T-helper 1 cell treated with Interleukin-12 subunit alpha and Interleukin-12 subunit beta and Interleukin-4 antibody, amounts not matched to agents 30 ng/mL and 1 ng/mL, for 36 hours (primary cell): ENCODE measurements around the gene MEGF6. TPM values are rescaled to one million over a fixed set of nuclear protein-coding genes. Genes with fewer than 3 reads are reported as not detected.

Source experiments
- intact Hi-C: fragments of 100-400 bp; cut with micrococcal nuclease; formaldehyde crosslinking; loops from one replicate; pipeline ENCODE4 v1.15.1; 2024
- total RNA-seq: library from RNA; stranded (reverse); gene quantifications from 2 replicates; pipeline ENCODE4 v1.2.3, GENCODE V29; 2022

The MEGF6 gene
- total RNA-seq, 1 donor from 2014 or later = 9.6 TPM

GRCh38 chr1:3543076-3544039, 68.0 kb downstream of the MEGF6 start:
- intact Hi-C loops = no loop called here

GRCh38 chr1:3542676-3543075, 68.6 kb downstream of the MEGF6 start:
- intact Hi-C loops = no loop called here

DNA sequence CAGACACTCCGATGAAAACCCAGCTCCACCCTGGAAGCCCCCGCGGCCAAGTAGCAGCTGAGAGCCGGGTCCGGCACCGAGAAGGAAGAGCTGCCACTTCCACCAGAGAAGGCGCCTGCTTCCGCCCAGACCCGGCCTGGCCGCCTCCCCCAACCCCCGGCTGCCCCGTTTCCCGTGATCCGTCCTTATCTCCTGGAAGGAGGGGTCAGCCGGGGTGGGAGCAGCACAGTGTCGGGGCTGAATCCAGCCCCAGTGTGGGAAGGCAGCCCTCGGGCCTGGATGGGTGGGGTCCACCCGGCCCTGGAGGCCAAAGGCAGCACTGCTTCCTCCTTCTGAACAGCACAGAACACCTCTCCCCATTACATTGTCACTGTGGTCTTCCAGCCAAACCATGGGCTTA, 69.4 kb downstream of the MEGF6 start:
- intact Hi-C loops = no loop called here

- intact Hi-C loops = no loop called here
These were observed 69.8 kb downstream of the MEGF6 start for GRCh38 chr1:3541465-3541864.

DNA sequence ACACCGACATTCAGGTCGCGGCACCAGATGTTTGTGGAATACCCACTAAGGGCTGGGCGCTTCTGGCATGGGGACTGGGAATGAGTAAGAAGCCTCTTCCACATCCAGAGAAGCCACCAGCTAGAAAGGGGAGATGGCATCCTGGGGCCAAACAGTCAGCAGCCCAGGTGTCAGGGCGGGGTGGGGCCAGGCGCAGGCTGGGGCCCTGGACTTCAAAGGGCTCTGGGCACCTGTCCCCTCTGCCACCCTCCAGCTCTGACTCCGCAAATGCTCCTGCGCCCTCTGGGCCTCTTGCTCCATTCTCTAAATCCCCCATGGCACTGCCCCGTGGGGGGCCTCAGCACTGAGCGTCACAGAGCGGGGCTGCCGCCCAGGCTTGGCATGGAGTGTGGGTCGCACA, 70.4 kb downstream of the MEGF6 start:
- intact Hi-C loops = no loop called here

- intact Hi-C loops = loop anchor here (10.0 kb wide), 1 partner anchor 895 kb away; no protein-coding TSS in a partner anchor
These were observed 71.4 kb downstream of the MEGF6 start for GRCh38 chr1:3539707-3540425.

GRCh38 chr1:3537359-3537758, 73.9 kb downstream of the MEGF6 start:
- intact Hi-C loops = loop anchor here (10.0 kb wide), 1 partner anchor 893 kb away; no protein-coding TSS in a partner anchor

DNA sequence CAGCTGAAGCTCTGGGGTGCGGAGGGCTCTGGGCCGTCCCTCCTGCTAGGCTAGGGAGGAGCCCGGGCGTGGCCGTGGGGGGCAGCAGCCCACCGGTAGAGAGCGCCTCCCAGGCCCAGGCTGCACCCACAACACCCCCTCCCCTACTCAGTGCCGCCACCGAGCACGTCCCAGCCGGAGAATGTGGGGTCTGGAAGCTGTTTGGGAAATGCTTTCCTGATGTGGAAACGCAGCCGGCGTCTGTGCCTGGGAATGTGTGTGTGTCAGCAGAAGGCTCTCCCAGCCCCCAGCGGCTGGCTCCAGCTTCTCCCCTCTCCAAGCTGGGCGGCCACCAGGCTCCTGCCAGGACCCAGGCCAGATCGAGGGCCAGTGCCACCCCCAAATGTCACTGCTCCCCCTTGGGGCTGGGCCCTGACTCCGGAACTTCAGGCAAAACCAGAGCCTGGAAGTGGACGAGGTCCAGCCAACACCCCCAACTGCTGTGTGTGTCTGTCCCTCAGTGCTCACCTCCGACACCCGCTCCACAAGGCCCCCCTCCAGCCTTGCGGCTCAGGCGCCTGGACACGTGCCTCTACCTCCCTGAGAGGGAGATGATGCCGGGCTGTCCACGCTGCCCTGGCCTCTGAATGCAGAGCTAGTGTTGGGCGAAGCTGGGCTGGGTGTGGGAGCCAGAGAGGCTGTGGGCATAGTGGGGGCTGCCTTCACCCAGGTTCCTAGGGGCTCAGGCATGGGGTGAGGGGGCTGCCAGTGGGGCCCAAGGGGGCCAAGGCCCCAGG, 74.7 kb downstream of the MEGF6 start:
- intact Hi-C loops = loop anchor here (10.0 kb wide), 1 partner anchor 892 kb away; no protein-coding TSS in a partner anchor

GRCh38 chr1:3535732-3536131, 75.6 kb downstream of the MEGF6 start:
- intact Hi-C loops = loop anchor here (10.0 kb wide), 1 partner anchor 891 kb away; no protein-coding TSS in a partner anchor

DNA sequence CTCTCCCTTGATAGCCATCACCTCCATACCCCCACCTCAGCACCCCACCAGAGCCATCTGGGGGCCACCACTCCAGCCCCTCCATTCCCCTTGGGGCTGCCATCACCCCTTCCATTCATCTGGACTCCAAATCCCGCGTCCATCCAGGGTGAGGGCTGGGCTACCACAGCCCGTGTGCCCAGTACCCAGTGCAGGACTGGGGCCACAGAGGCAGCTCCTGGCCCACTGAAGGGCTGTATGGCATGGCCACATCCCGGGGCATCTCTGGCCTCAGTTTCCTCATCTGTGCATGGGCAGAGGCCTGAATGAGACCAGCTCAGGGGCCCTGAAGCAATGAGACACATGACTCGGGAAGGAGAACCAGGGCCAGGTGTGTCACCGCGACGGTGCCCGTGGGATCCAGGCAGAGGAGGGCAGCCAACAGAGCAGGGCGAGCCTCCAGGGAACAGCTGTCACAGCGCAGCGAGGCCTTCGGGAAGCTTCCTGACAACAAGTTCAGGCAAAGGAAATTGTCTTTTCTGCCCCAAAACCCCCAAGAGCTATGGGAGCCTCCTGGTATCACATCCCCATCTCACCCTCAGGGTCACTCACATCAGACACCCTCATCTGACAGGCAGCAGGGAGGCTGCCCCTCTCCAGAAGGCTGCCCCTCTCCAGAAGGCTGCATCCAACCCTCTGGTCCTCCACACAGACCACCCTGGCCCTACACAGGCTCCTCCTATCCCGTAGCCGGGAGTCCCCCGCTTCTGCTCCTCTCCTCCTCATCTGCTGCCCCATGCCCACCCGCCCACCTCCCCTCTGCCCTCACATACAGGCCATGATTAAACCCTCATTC, 76.3 kb downstream of the MEGF6 start:
- intact Hi-C loops = loop anchor here (10.0 kb wide), 1 partner anchor 890 kb away; no protein-coding TSS in a partner anchor

- intact Hi-C loops = loop anchor here (10.0 kb wide), 1 partner anchor 889 kb away; no protein-coding TSS in a partner anchor
These were observed 78.0 kb downstream of the MEGF6 start for GRCh38 chr1:3533067-3534048.

GRCh38 chr1:3531928-3532327, 79.4 kb downstream of the MEGF6 start:
- intact Hi-C loops = loop anchor here (1.0 to 10.0 kb wide), 4 partner anchors 41 to 887 kb away; partner anchors contain the start of gene C1orf174

DNA sequence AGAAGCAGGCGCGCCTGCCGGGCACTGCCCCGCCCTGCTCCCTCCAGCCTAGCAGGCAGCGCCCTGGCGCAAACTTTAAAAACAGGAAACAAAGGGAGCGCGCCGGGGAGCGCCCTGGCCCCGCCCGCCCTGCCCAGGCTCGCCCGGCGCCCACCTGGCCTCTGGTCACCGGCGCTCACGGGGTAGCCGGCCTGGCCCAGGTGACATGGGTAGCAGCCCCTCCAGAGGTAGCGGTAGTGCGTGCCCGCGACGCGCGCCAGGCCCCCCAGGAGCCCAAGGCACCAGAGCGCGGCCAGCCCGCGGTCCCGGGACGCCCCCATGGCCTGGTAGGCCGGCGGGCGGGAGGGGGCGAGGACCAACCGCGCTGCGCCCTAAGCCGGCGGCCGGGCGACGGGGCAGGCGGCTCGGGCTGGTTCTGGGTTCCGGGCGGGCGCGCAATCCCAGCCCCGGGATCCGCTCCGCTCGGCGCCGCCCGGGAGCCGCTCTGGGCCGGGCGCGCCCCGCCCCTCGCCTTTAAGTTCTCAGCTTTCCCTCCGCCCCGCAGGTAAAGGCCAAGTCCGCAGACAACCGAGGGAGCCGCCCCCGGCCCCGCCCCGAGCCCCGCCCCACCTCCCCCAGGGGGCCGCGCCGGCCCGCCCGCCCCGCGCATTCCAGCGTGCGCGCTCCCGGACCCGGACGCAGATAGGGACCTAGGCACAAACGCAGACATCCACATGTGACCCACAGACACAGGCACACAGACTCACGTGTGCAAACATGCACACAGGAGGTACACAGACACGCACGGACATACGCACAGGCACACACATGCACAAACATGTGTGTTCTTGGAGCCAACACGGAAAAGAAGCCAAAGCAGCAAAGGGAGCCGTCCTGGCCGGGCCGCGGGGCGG, 80.1 kb downstream of the MEGF6 start:
- intact Hi-C loops = loop anchor here (1.0 to 10.0 kb wide), 4 partner anchors 40 to 886 kb away; partner anchors contain the start of gene C1orf174

GRCh38 chr1:3530086-3530925, 81.0 kb downstream of the MEGF6 start:
- intact Hi-C loops = loop anchor here (2.0 to 10.0 kb wide), 3 partner anchors 40 to 886 kb away; partner anchors contain the start of gene C1orf174

- intact Hi-C loops = no loop called here
These were observed 82.1 kb downstream of the MEGF6 start for GRCh38 chr1:3529099-3529729.

DNA sequence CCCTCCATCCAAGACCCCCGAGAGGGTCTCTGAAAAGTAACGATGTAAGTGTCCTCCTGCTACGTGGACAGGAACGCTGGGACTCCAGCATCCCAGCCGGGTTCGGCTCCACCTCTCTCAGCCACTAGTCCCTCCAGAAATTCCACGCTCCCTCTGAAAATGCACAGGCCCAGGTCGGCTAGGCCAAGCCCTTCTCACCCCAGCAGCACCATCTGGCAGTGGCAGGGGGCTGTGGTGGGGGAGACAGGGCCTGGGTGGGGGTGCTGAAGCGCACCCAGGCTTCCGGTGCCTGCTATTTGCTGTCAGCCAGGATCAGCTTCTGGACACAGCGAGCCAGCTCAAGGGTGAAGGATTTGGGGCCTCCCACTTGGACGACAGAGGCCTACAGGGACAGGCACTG, 83.5 kb downstream of the MEGF6 start:
- intact Hi-C loops = no loop called here
